ENCODE measurements around the gene CNKSR3. TPM values are rescaled to one million over a fixed set of nuclear protein-coding genes. Genes with fewer than 3 reads are reported as not detected.

CNKSR3 gene
- total RNA-seq, 4 donors from 2014 or later: 7.6 to 29.6 (median 12.4) TPM

- Histone ChIP-seq H3K4me1 (no peaks in the 10 kb centered on the region), H3K4me3 (no peak overlapping the region), H3K27ac (peak overlapping the region; percentile 15 to 61), H3K27me3 (no peaks in the 10 kb centered on the region), H3K36me3 (no peaks in the 10 kb centered on the region), H3K9me3 (no peaks in the 10 kb centered on the region)
- intact Hi-C loops (cut with DNase I; ENCODE audit: low total_unique reads): no loop called here
- no peak for DNase-seq
- no peak for TF ChIP-seq POLR2A (IDR thresholded peaks at IDR 0.05)
- TF ChIP-seq CTCF (IDR thresholded peaks at IDR 0.05): peak in 2 of 4 experiments; percentile 21 to 33
These were observed 9.5 kb downstream of the CNKSR3 start for GRCh38 chr6:154500769-154501577.

GRCh38 chr6:154499855-154500589 is 10.5 kb downstream of the CNKSR3 start:
- H3K36me3 ChIP-seq: no peaks in the 10 kb centered on the region
- no peak overlapping the region for H3K4me3 ChIP-seq
- intact Hi-C loops (cut with DNase I; ENCODE audit: low total_unique reads): no loop called here
- TF ChIP-seq POLR2A (IDR thresholded peaks at IDR 0.05): no peak
- TF ChIP-seq CTCF (IDR thresholded peaks at IDR 0.05): no peak
- no peak for DNase-seq
- no peaks in the 10 kb centered on the region for H3K9me3 ChIP-seq
- H3K27me3 ChIP-seq: no peaks in the 10 kb centered on the region
- peak overlapping the region; percentile 15 to 61 for H3K27ac ChIP-seq
- no peaks in the 10 kb centered on the region for H3K4me1 ChIP-seq

GRCh38 chr6:154498340-154498934 is 12.0 kb downstream of the CNKSR3 start:
- H3K4me1 ChIP-seq: no peaks in the 10 kb centered on the region
- intact Hi-C loops (cut with DNase I; ENCODE audit: low total_unique reads): no loop called here
- H3K27me3 ChIP-seq: no peaks in the 10 kb centered on the region
- no peak overlapping the region for H3K27ac ChIP-seq
- H3K9me3 ChIP-seq: no peaks in the 10 kb centered on the region
- TF ChIP-seq CTCF (IDR thresholded peaks at IDR 0.05): no peak
- no peak for TF ChIP-seq POLR2A (IDR thresholded peaks at IDR 0.05)
- H3K36me3 ChIP-seq: no peaks in the 10 kb centered on the region
- DNase-seq: no peak
- no peak overlapping the region for H3K4me3 ChIP-seq

- Histone ChIP-seq H3K27ac (no peak overlapping the region), H3K36me3 (no peaks in the 10 kb centered on the region), H3K4me3 (no peak overlapping the region), H3K9me3 (no peaks in the 10 kb centered on the region), H3K27me3 (no peaks in the 10 kb centered on the region), H3K4me1 (no peaks in the 10 kb centered on the region)
- intact Hi-C loops (cut with DNase I; ENCODE audit: low total_unique reads): no loop called here
- DNase-seq: no peak
- TF ChIP-seq POLR2A (IDR thresholded peaks at IDR 0.05): no peak
- no peak for TF ChIP-seq CTCF (IDR thresholded peaks at IDR 0.05)
These were observed 13.5 kb downstream of the CNKSR3 start for GRCh38 chr6:154496793-154497517.

All from uterus (tissue), 4 donors.